M059J (cell line): Measurements from ENCODE around the gene SPNS3. TPM values are rescaled to one million over a fixed set of nuclear protein-coding genes. Genes with fewer than 3 reads are reported as not detected.

Experiments used
- DNase-seq: peaks from one replicate; pipeline ENCODE4 v3.0.0-alpha.2; 2012; ENCODE audit warnings: low read depth
- total RNA-seq: library from RNA; depleted of rRNA; stranded (reverse); fragments of >200 nt; shearing (Covaris generic); gene quantifications from 2 replicates; pipeline ENCODE4 v1.2.3, GENCODE V29; 2014; rRNA removed

SPNS3 gene
- 0.05 TPM in 1 of 2 replicates, not detected in the other for total RNA-seq

- no peak for DNase-seq
Observed at GRCh38 chr17:4433515-4434031, at the start of gene SPNS3. SPNS3 (plus strand) TSS chr17:4433940; CDS start chr17:4433968, 28 bp downstream.

GRCh38 chr17:4386406-4386805, 47.3 kb upstream of the SPNS3 start:
- DNase-seq, result no peak

GRCh38 chr17:4387137-4387536, 46.6 kb upstream of the SPNS3 start:
- no peak for DNase-seq

- no peak for DNase-seq
Observed at GRCh38 chr17:4389079-4389478, 44.7 kb upstream of the SPNS3 start.

GRCh38 chr17:4393806-4394205, 39.9 kb upstream of the SPNS3 start:
- DNase-seq, result no peak

GRCh38 chr17:4394208-4395110, 39.3 kb upstream of the SPNS3 start:
- peak; percentile 78 for DNase-seq

GRCh38 chr17:4395111-4395478, 38.6 kb upstream of the SPNS3 start:
- DNase-seq, result no peak

GRCh38 chr17:4397840-4398239, 35.9 kb upstream of the SPNS3 start:
- no peak for DNase-seq

GRCh38 chr17:4405038-4405669, 28.6 kb upstream of the SPNS3 start:
- DNase-seq, result no peak

GRCh38 chr17:4405699-4406098, 28.0 kb upstream of the SPNS3 start:
- DNase-seq, result no peak

- no peak for DNase-seq
Observed at GRCh38 chr17:4406386-4406785, 27.4 kb upstream of the SPNS3 start.

GRCh38 chr17:4407216-4407615, 26.5 kb upstream of the SPNS3 start:
- DNase-seq, result peak; percentile 59

GRCh38 chr17:4407851-4408250, 25.9 kb upstream of the SPNS3 start:
- DNase-seq, result peak; percentile 68

- DNase-seq, result no peak
Observed at GRCh38 chr17:4409659-4410058, 24.1 kb upstream of the SPNS3 start.

GRCh38 chr17:4411201-4411600, 22.5 kb upstream of the SPNS3 start:
- no peak for DNase-seq

GRCh38 chr17:4412933-4413831, 20.6 kb upstream of the SPNS3 start:
- peak; percentile 79 for DNase-seq

GRCh38 chr17:4417129-4417667, 16.5 kb upstream of the SPNS3 start:
- DNase-seq, result no peak

- peak; percentile 71 for DNase-seq
Observed at GRCh38 chr17:4420692-4421131, 13.0 kb upstream of the SPNS3 start.

GRCh38 chr17:4422864-4423263, 10.9 kb upstream of the SPNS3 start:
- no peak for DNase-seq

GRCh38 chr17:4425398-4425797, 8.3 kb upstream of the SPNS3 start:
- DNase-seq, result no peak

GRCh38 chr17:4426499-4427208, 7.1 kb upstream of the SPNS3 start:
- DNase-seq, result no peak
